Endometrial microvascular endothelial cells (primary cell): ENCODE measurements around the gene RCBTB2. TPM values are rescaled to one million over a fixed set of nuclear protein-coding genes. Genes with fewer than 3 reads are reported as not detected.

ENCODE experiments used
- in situ Hi-C: cut with HindIII; loops from 2 replicates; pipeline ENCODE4 v1.10.0; 2017; ENCODE audit warnings: low sequenced_read_pairs, low pct_unique_long_range_greater_than_20kb; ENCODE audit errors: inconsistent ontology term
- total RNA-seq: library from RNA; depleted of rRNA; stranded (reverse); fragments of >200 nt; gene quantifications from one replicate; pipeline ENCODE4 v1.2.3, GENCODE V29; 2015; ENCODE audit errors: inconsistent ontology term

The RCBTB2 gene
- 6.3 TPM for total RNA-seq

GRCh38 chr13:48532506-48533499, at the start of gene RCBTB2:
TSS of gene RCBTB2 (minus strand) at chr13:48533080. CDS start at chr13:48521939, 11,141 bp downstream.
- in situ Hi-C loops: no loop called here

- in situ Hi-C loops: loop anchor here (25.0 kb wide), 1 partner anchor 180 kb away; no protein-coding TSS in a partner anchor
Measured at GRCh38 chr13:48582084-48582483, 49.2 kb upstream of the RCBTB2 start.

- in situ Hi-C loops: loop anchor here (25.0 kb wide), 1 partner anchor 181 kb away; no protein-coding TSS in a partner anchor
Measured at GRCh38 chr13:48580896-48581295, 48.0 kb upstream of the RCBTB2 start.

GRCh38 chr13:48580185-48580803, 47.4 kb upstream of the RCBTB2 start:
- in situ Hi-C loops: loop anchor here (25.0 kb wide), 1 partner anchor 182 kb away; no protein-coding TSS in a partner anchor

- in situ Hi-C loops: loop anchor here (25.0 kb wide), 1 partner anchor 182 kb away; no protein-coding TSS in a partner anchor
Measured at GRCh38 chr13:48579919-48580180, 47.0 kb upstream of the RCBTB2 start.

GRCh38 chr13:48579165-48579918, 46.5 kb upstream of the RCBTB2 start:
- in situ Hi-C loops: loop anchor here (25.0 kb wide), 1 partner anchor 183 kb away; no protein-coding TSS in a partner anchor

GRCh38 chr13:48578516-48579164, 45.8 kb upstream of the RCBTB2 start:
- in situ Hi-C loops: loop anchor here (25.0 kb wide), 1 partner anchor 184 kb away; no protein-coding TSS in a partner anchor

- in situ Hi-C loops: loop anchor here (25.0 kb wide), 1 partner anchor 186 kb away; no protein-coding TSS in a partner anchor
Measured at GRCh38 chr13:48576448-48577010, 43.6 kb upstream of the RCBTB2 start.

- in situ Hi-C loops: loop anchor here (25.0 kb wide), 1 partner anchor 187 kb away; no protein-coding TSS in a partner anchor
Measured at GRCh38 chr13:48575031-48575430, 42.2 kb upstream of the RCBTB2 start.

GRCh38 chr13:48574041-48574796, 41.3 kb upstream of the RCBTB2 start:
- in situ Hi-C loops: loop anchor here (25.0 kb wide), 1 partner anchor 162 kb away; the partner anchor contains the start of gene LPAR6

GRCh38 chr13:48573213-48574007, 40.5 kb upstream of the RCBTB2 start:
- in situ Hi-C loops: loop anchor here (25.0 kb wide), 1 partner anchor 161 kb away; the partner anchor contains the start of gene LPAR6

- in situ Hi-C loops: loop anchor here (25.0 kb wide), 1 partner anchor 159 kb away; the partner anchor contains the start of gene LPAR6
Measured at GRCh38 chr13:48571126-48571913, 38.4 kb upstream of the RCBTB2 start.

GRCh38 chr13:48570216-48570828, 37.4 kb upstream of the RCBTB2 start:
- in situ Hi-C loops: loop anchor here (25.0 kb wide), 1 partner anchor 158 kb away; the partner anchor contains the start of gene LPAR6

GRCh38 chr13:48569104-48569666, 36.3 kb upstream of the RCBTB2 start:
- in situ Hi-C loops: loop anchor here (25.0 kb wide), 1 partner anchor 157 kb away; the partner anchor contains the start of gene LPAR6
